GM04504 (cell line): ENCODE results near the gene ATG101.

Experiments used
- DNase-seq: peaks from one replicate; pipeline ENCODE4 v3.0.0-alpha.2; 2012; ENCODE audit warnings: low read depth

ATG101 gene

DNA sequence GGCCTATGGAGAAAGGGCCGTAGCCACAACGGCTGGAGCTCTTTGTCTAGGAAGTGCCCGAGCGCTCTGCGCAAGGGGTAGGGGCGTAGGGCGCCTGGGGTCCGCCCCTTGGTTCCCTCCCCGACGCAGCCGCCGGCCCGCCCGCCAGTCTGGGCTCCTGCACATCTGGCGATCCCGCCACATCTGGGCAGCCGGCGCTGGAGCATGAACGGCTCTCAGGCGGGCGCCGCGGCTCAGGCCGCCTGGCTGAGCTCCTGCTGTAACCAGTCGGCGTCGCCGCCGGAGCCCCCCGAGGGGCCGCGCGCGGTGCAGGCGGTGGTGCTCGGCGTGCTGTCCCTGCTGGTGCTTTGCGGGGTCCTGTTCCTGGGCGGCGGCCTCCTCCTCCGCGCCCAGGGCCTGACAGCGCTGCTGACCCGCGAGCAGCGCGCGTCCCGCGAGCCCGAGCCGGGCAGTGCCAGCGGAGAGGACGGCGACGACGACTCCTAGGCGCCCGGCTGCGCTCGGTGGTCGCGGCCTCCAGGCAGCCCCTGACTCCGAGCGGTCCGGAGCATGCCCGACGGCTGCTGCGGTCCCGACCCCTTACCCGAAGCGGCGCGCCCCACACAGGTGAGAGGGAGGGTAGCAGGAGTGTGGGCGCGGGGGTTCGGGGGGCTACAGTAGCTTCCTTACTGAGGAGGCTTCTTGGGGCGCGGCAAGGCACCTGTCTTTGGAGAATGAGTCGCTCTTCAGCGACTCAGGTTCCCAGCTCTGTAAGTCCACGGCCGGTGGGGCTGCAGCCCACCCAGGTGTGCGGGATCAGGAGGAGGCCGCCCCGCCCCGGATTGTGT lies 10.0 kb downstream of the ATG101 start, which contains the start of gene SMIM41:
TSS of gene SMIM41 (plus strand) at position 129 of the 827 bp plus-strand sequence. CDS start at position 205, 76 bp downstream.
- DNase-seq: no peak

GRCh38 chr12:52080403-52081251 lies 10.8 kb downstream of the ATG101 start:
- no peak for DNase-seq

DNA sequence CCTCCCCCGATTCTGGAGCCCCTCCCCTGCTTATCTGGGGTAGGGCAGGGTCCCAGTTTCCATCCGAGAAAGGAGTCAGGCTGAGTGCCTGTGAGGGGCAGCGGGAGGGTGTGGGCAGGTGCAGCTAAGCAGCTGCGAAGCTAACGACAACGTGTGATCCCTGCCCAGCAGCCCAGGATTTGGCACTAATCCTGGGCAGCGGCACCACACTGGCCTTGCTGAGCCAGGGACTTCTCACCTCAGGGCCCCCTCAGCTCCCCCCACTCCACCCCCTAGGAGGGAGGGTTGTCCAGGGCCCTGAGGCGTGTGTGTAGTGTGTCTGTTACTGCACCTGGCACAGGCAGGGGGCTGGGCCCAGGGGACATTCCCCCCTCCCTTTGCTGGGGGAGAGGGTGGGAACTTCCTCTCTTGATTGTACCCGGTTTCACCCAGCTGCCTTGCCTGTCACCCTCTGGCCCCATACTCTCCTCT lies 11.5 kb downstream of the ATG101 start:
- no peak for DNase-seq

- no peak for DNase-seq
Measured at GRCh38 chr12:52082026-52082668, 12.4 kb downstream of the ATG101 start.

GRCh38 chr12:52082669-52082987 lies 12.8 kb downstream of the ATG101 start:
- DNase-seq: no peak

DNA sequence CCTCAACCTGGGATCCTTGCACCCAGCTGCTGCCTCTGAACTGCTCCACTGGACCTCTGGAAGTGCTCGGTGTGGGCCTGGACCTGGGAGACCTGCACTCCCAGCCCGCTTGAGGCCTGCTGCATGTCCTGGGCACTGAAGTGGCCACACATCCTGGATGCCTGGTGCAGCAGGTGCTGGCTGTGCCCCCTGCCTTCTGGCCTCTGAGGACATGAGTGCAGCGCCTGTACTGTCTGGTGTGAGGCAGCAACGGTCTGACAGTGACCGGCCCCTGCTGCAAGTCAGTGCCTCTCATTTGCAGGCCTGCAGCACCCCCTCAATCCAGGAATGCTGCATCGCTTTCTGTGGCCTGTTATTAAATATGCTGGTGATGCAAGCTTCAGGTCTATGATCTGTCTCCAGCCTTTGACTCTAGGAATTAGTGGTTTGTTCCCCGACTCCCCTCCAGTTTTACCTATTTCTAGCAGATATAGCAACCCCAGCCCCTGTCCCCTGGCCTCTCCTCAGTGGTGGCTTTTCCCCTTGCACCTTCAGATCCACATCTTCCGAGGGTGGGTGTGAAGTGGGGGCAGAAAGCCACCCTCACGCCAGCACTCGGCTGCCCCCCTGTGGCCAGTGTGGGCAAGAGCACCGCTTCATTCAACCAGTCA lies 13.3 kb downstream of the ATG101 start:
- DNase-seq: peak; percentile 47

DNA sequence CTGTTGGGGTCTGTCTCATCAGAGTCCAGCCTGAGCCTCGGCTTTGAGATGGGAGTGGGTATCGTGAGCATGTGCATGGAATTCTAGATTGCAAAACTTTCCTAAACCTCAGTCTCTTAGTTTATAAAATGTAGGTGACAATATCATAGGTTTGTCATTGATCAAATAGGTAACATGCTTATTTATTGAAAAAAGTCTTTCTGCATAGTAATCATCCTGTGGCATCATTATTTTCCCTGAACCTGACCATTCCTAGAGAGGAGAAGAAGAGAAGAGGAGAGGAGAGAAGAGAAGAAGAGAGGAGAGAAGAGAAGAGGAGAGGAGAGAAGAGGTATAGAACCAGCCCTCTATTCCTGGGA lies 13.8 kb downstream of the ATG101 start:
- DNase-seq: no peak

GRCh38 chr12:52084491-52085231 lies 14.9 kb downstream of the ATG101 start:
- DNase-seq: no peak

DNA sequence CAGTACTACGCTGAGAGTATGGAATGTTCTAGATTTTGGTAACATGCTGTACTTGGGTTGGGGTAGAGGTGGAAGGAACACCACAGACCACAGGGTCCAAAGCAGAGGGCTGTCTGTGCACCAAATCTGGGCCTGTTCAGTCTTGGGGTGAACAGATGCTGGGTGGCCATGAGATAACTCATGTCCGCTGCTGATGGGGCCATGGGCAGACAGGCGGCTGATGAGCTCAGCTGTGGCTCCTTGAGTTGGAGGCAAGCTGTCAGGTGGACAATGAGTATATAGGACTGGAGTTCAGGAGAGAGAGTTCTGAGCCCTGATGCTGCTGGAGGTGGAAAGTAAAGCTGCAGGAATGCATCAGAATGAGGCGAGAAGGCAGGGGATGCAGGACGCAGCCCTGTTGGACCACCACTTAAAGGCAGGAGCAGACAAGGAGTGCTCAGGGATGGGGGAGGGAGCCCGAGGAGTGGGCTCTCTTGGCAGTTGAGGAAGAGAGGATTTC lies 16.0 kb downstream of the ATG101 start:
- no peak for DNase-seq

DNA sequence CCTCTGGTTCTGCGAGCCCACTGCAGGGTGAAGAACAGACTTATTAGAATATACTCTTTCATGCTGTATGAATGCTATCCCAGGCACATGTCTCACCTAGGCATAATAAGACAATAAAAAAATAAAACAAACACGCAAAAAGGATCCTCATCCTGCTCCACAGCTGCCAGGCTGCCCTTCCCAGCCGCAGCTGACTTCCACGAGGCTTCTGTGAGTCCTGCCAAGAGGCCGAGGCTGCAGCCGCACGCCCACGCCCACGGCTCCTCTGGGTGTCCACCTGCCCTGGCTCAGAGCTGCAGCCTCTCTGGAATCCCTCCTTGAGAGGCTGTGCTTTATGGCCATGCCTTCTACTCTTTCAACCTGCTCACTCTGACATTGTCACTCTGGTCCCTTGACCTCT lies 16.6 kb downstream of the ATG101 start:
- no peak for DNase-seq

- DNase-seq: no peak
Measured at GRCh38 chr12:52086944-52087835, 17.4 kb downstream of the ATG101 start.

- no peak for DNase-seq
Measured at GRCh38 chr12:52087961-52088820, 18.4 kb downstream of the ATG101 start.

DNA sequence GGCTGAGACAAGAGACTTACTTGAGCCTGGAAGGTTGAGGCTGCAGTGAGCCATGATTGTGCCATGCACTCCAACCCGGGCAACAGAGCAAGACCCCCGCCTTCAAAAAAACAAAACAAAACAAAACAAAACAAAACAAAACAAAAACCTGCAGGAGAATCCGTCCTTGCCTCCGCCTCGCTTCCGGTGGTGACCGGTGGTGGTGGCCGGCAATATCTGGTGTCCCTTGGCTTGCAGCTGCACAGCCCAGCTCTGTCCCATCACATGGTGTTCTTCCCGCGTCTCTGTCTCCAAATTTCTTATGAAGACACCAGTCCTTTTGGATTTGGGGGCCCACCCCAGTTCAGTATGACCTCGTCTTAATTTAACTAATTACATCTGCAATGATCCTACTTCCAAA lies 19.7 kb downstream of the ATG101 start:
- no peak for DNase-seq

DNA sequence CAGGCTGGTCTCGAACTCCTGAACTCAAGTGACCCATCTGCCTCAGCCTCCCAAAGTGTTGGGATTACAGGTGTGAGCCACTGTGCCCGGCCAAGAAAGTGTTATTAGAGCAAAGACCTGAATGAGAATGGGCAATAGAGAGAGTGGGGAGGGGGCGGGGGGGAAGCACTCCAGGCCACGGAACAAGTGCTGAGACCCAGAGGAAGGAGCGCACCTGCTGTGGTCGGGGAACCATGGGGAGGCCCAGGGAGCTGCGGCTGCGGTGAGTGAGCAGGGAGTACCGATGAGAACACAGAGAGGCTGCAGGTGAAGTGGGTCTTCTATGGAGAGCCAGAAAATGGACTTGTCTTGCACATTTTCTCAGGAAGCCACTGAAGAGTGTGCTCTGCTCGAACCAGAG lies 20.5 kb downstream of the ATG101 start:
- DNase-seq: no peak

DNA sequence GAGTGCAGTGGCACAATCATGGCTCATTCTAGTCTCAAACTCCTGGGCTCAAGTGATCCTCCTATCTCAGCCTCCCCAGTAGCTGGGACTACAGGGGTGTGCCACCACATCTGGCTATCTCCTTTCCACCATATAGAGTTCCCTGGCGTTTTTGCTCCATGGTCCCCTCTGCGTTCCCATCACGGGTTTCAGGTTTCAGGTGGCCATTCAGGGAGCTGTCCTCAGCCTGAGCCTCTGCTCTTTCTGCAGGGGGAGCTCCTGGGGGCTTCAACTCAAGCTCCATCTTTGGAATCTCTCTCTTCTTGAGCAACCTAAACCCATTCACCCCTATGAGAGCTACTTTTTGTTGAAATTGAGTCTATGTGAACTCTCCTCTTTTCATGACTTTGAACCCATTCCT lies 21.3 kb downstream of the ATG101 start:
- DNase-seq: no peak

GRCh38 chr12:52091869-52092268 lies 22.1 kb downstream of the ATG101 start:
- DNase-seq: no peak

GRCh38 chr12:52093346-52093745 lies 23.6 kb downstream of the ATG101 start:
- no peak for DNase-seq

GRCh38 chr12:52096332-52097044 lies 26.7 kb downstream of the ATG101 start:
- no peak for DNase-seq
